ENCODE results near the gene FBRSL1.
"Not testable (repeated sequence)": the region's sequence is repeated elsewhere in the genome, so short reads cannot be mapped to it uniquely, and the experiment has no call there.

The FBRSL1 gene

GRCh38 chr12:132454193-132454932 is 35.6 kb upstream of the FBRSL1 start:
- DNase-seq: no peak

- no peak for DNase-seq
Observed at GRCh38 chr12:132454933-132455418, 35.0 kb upstream of the FBRSL1 start.

- no peak for DNase-seq
Observed at GRCh38 chr12:132455565-132455964, 34.4 kb upstream of the FBRSL1 start.

GRCh38 chr12:132456186-132456943 is 33.6 kb upstream of the FBRSL1 start:
- no peak for DNase-seq

- peak; percentile 72 for DNase-seq
Observed at GRCh38 chr12:132456944-132457495, 32.9 kb upstream of the FBRSL1 start.

GRCh38 chr12:132458441-132458840 is 31.5 kb upstream of the FBRSL1 start:
- no peak for DNase-seq

GRCh38 chr12:132458846-132459641 is 30.9 kb upstream of the FBRSL1 start:
- no peak for DNase-seq

- no peak for DNase-seq
Observed at GRCh38 chr12:132460571-132460970, 29.4 kb upstream of the FBRSL1 start.

GRCh38 chr12:132461526-132461925 is 28.4 kb upstream of the FBRSL1 start:
- DNase-seq: peak; percentile 10

- DNase-seq: no peak
Observed at GRCh38 chr12:132462788-132463187, 27.2 kb upstream of the FBRSL1 start.

GRCh38 chr12:132463284-132463924 is 26.5 kb upstream of the FBRSL1 start:
- DNase-seq: not testable (repeated sequence)

GRCh38 chr12:132464304-132464703 is 25.6 kb upstream of the FBRSL1 start:
- DNase-seq: not testable (repeated sequence)

GRCh38 chr12:132464820-132465219 is 25.1 kb upstream of the FBRSL1 start:
- no peak for DNase-seq

GRCh38 chr12:132465269-132466190 is 24.4 kb upstream of the FBRSL1 start:
- no peak for DNase-seq

- DNase-seq: no peak
Observed at GRCh38 chr12:132466241-132467201, 23.4 kb upstream of the FBRSL1 start.

- DNase-seq: no peak
Observed at GRCh38 chr12:132467511-132467910, 22.4 kb upstream of the FBRSL1 start.

- no peak for DNase-seq
Observed at GRCh38 chr12:132469423-132469822, 20.5 kb upstream of the FBRSL1 start.

GRCh38 chr12:132470397-132470796 is 19.6 kb upstream of the FBRSL1 start:
- no peak for DNase-seq

- DNase-seq: no peak
Observed at GRCh38 chr12:132471011-132471857, 18.7 kb upstream of the FBRSL1 start.

Data from retina (tissue), 1 donor.